Heart left ventricle (tissue), 16 donors: ENCODE results near the gene LTB4R. TPM values are rescaled to one million over a fixed set of nuclear protein-coding genes. Genes with fewer than 3 reads are reported as not detected.

Experiments used
- ATAC-seq, 4 donors: fragments of 200-7000 bp; cut with Tn5 transposase; one replicate each; pipeline ENCODE4 v1.9.1; 2020 to 2022; ENCODE audit warnings: moderate library complexity in 4 of 4, mild to moderate bottlenecking in 3 of 4, moderate number of reproducible peaks in 1 of 4
- DNase-seq, 5 donors: peaks; one replicate each; pipeline ENCODE4 v3.0.0-alpha.2; 2020
- H3K27ac ChIP-seq, 12 donors: fragments of 200-600 bp; sonication (generic) in 4 of 12; one replicate each; pipeline versions ENCODE4 v1.5.0 to v1.8.0; 2016 to 2022; ENCODE audit warnings: mild to moderate bottlenecking in 2 of 12
- H3K27me3 ChIP-seq, 9 donors: fragments of 200-600 bp; sonication (generic) in 2 of 9; one replicate each; pipeline versions ENCODE4 v1.5.1 to v1.8.0; 2016 to 2022; ENCODE audit warnings: mild to moderate bottlenecking in 3 of 9
- H3K36me3 ChIP-seq, 9 donors: fragments of 200-600 bp; sonication (generic) in 2 of 9; one replicate each; pipeline versions ENCODE4 v1.5.0 to v1.8.0; 2018 to 2022; ENCODE audit warnings: mild to moderate bottlenecking in 2 of 9
- H3K4me1 ChIP-seq, 12 donors: fragments of 200-600 bp; sonication (generic) in 4 of 12; one replicate each; pipeline versions ENCODE4 v1.5.0 to v1.8.0; 2016 to 2022; ENCODE audit warnings: mild to moderate bottlenecking in 3 of 12
- H3K4me3 ChIP-seq, 12 donors: fragments of 200-600 bp; sonication (generic) in 4 of 12; one replicate each; pipeline versions ENCODE4 v1.5.0 to v1.8.0; 2017 to 2022; ENCODE audit warnings: mild to moderate bottlenecking in 9 of 12, moderate library complexity in 4 of 12
- H3K9me3 ChIP-seq, 12 donors: fragments of 200-600 bp; sonication (generic) in 4 of 12; one replicate each; pipeline versions ENCODE4 v1.5.0 to v1.8.0; 2016 to 2022; ENCODE audit warnings: mild to moderate bottlenecking in 1 of 12
- POLR2A ChIP-seq, 2 donors: fragments of 450-650 bp; IDR thresholded peaks; one replicate each; pipeline ENCODE4 v1.6.1; 2017; ENCODE audit warnings: antibody characterized with exemption in 2 of 2, mild to moderate bottlenecking in 2 of 2, moderate library complexity in 2 of 2
- WGBS, 4 donors: extraction: QIAGEN DNeasy Blood & Tissue Kit in 2 of 4; methylation state at CpG; one replicate each; pipeline versions ENCODE4 v1.1.5 to v1.1.7; 2013 to 2018; 5-methylcytosine and 5-hydroxymethylcytosine counted together
- intact Hi-C, 10 donors: fragments of 100-400 bp; cut with DNase I; formaldehyde crosslinking; loops; one replicate each; pipeline versions ENCODE4 v1.11.1 to v1.14.2; 2022
- polyA plus RNA-seq, 2 donors: library from polyadenylated mRNA; stranded (reverse); fragments of 200-250 nt; gene quantifications; one replicate each; pipeline ENCODE4 v1.2.3, GENCODE V29; 2013
- total RNA-seq, 9 donors: library from RNA; depleted of rRNA in 2 of 9; stranded (reverse); fragments of >200 nt in 2 of 9; fragmentation: NEBNext Ultra II Directional in 3 of 9; extraction: Animal tissue kit (Norgen Biotek cat#: 25700) in 3 of 9; gene quantifications; one replicate each; pipeline versions ENCODE4 v1.1.0 to v1.2.4, GENCODE V29; 2016 to 2023
- TF ChIP-seq, protein P1 (sequence below), 12 donors: fragments of 200-600 bp; sonication (generic) in 4 of 12; IDR thresholded peaks; one replicate each; pipeline versions ENCODE4 v1.5.0 to v1.8.0; 2018 to 2022; ENCODE audit warnings: antibody characterized with exemption in 12 of 12, mild to moderate bottlenecking in 5 of 12
- donor health status: ischemic (EF 13 %, LVEDD 7.1; RV severe dilation, severe dysfunction).
- donor health status: healthy with polysubstance abuse.
- donor health status: DM: no; HTN: yes; CAD: no.
- donor health status: DM: no; HTN: no; CAD: no.
- donor health status: ischemic (EF 25% LVEDD 6.9; RV normal size, moderate dysfunction).
- donor health status: ischemic (EF 25% LVEDD 5.7; RV mildly dilated, moderate dysfunction).
- donor health status: healthy.
- donor health status: DM: yes; HTN: yes; CAD: no.
- donor health status: ischemic (EF 35%, LVEDD 5.7; RV mildly dilated, moderate dysfunction).
- donor health status: nonischemic (EF 11% LVEDD 7.7; RV severe dilation, severe dysfunction).
- donor health status: DM: yes; HTN: yes; CAD: no.
- donor health status: PGD.
- donor health status: ischemic (EF 29% LVEDD 5.4; RV normal size, mild dysfunction).
- donor health status: nonischemic (EF 23%, LVEDD 6.1; RV moderate dilation, normal function).

Gene LTB4R
- total and polyA plus RNA-seq, 11 donors = 0.92 to 8.8 (median 1.7) TPM

DNA sequence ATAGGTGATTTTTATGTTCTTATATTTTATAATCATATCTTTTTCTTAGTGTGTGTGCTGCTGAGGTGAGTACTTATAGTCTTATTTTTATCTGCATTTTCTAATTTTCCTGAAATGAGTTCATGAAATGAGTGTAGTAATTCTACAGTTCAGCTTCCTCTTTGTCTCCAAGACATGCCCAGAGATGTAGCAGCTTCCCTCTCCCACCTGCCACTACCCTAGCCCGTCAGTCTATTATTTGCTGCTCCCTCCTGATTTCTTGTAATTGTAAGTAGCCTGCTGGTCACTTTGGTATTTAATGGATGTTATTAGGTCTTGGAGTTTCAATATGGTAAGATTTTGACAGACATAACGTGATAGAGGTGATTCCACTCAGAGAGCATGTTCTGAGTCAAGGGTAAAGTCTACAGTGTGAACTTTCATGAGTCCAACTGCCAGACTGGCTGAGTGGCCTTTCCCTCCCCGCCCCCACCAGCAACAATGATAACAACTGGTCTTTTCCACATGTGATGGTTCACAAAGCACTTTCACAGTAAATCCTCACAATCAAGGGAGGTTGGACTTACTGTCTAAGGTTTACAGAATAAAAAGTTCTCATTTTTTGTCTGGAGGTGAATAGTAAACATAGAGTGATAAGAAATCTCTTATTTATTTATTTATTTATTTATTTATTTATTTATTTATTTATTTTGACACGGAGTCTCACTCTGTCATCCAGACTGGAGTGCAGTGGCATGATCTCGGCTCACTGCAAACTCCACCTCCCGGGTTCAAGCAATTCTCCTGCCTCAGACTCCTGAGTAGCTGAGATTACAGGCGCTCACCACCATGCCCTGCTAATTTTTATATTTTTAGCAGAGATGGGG is 32.7 kb downstream of the LTB4R start:
- Histone ChIP-seq H3K9me3 (no peaks in the 10 kb centered on the region), H3K27ac (no peak overlapping the region), H3K27me3 (peaks cover 0 to 6% (median 0%) of the 10 kb centered on the region in 9 donors), H3K36me3 (no peaks in the 10 kb centered on the region), H3K4me3 (no peak overlapping the region), H3K4me1 (peaks cover 0 to 25% (median 7%) of the 10 kb centered on the region in 12 donors)
- intact Hi-C loops = no loop called here
- ATAC-seq (no peak), DNase-seq (no peak)
- TF ChIP-seq, protein P1, sequence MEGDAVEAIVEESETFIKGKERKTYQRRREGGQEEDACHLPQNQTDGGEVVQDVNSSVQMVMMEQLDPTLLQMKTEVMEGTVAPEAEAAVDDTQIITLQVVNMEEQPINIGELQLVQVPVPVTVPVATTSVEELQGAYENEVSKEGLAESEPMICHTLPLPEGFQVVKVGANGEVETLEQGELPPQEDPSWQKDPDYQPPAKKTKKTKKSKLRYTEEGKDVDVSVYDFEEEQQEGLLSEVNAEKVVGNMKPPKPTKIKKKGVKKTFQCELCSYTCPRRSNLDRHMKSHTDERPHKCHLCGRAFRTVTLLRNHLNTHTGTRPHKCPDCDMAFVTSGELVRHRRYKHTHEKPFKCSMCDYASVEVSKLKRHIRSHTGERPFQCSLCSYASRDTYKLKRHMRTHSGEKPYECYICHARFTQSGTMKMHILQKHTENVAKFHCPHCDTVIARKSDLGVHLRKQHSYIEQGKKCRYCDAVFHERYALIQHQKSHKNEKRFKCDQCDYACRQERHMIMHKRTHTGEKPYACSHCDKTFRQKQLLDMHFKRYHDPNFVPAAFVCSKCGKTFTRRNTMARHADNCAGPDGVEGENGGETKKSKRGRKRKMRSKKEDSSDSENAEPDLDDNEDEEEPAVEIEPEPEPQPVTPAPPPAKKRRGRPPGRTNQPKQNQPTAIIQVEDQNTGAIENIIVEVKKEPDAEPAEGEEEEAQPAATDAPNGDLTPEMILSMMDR (IDR thresholded peaks at IDR 0.05) = no peak
- TF ChIP-seq POLR2A (IDR thresholded peaks at IDR 0.05) = no peak
- WGBS, 4 donors = 76 to 83% (median 80%) methylated on average over 7 of the region's 7 CpGs

DNA sequence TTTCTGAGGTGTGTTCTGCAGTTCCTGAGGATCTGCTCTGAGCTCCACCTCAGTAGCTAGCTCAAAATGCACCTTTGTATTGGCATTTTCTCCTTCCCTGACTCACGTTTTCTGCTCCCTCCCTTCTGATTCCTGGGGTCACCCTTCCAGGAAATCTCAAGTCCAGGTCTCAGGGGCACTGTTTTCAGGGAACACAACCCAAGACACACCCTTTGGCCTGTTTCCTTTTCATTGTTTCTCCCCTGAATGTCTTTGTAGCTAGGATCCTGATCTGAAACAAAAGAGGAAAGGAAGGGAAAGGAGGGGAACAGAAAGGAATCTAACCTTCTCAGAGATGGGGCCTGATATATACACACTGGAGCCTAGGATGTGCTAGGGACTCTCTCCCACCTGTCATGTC is 35.8 kb downstream of the LTB4R start:
- Histone ChIP-seq H3K4me1 (peaks cover 0 to 18% (median 0%) of the 10 kb centered on the region in 12 donors), H3K36me3 (no peaks in the 10 kb centered on the region), H3K27me3 (peaks cover 0 to 12% (median 0%) of the 10 kb centered on the region in 9 donors), H3K4me3 (no peak overlapping the region), H3K9me3 (no peaks in the 10 kb centered on the region), H3K27ac (peak overlapping the region; percentile 11 to 76 (median 52))
- ATAC-seq = peak; percentile 28 to 61 (median 49)
- peak in 1 of 2 donors; percentile 9 for TF ChIP-seq POLR2A (IDR thresholded peaks at IDR 0.05)
- TF ChIP-seq, protein P1 (IDR thresholded peaks at IDR 0.05) = no peak
- WGBS, 4 donors = 37 to 52% (median 50%) methylated on average over 1 of the region's 1 CpG
- intact Hi-C loops = no loop called here
- DNase-seq = no peak

DNA sequence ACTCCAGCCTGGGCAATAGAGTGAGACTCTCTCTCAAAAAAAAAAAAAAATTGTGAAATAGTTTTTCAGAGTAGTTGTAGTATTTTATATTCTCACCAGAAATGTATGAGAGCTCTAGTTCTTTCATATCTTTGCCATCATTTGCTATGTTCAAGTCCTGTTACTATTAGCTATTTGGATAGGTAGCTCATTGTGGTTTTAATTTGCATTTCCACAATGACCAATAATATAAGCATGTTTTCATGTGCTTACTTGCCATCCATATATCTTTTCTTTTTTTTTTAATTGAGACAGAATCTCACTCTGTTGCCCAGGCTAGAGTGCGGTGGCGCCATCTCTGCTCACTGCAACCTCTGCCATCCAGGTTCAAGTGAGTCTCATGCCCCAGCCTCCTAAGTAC is 36.9 kb downstream of the LTB4R start:
- peak overlapping the region in 2 of 12 donors; percentile 62 to 73 for H3K27ac ChIP-seq
- H3K4me1 ChIP-seq = peaks cover 0 to 18% (median 0%) of the 10 kb centered on the region in 12 donors
- TF ChIP-seq, protein P1 (IDR thresholded peaks at IDR 0.05) = no peak

DNA sequence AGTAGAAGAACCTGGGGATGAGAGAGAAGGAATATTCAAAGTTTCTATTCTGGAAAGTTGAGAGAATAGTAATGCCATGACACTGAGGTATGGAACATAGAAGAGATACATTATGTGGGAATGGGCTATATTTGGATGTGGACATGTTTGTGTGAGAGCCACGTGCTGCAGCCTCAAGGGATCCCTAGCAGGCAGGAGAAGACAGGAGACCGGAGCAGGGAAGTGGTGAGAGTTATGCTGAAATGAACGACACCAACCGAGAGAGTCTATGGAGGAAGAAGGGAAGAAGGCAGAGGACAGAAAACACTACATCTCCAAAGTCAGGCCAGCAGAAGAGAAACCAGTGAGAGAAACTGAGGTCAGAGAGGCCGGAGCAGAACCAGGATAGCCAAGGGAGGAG is 38.4 kb downstream of the LTB4R start:
- intact Hi-C loops = no loop called here
- no peak overlapping the region for H3K4me3 ChIP-seq
- H3K9me3 ChIP-seq = no peaks in the 10 kb centered on the region
- H3K36me3 ChIP-seq = no peaks in the 10 kb centered on the region
- 58 to 70% (median 62%) methylated on average over 5 of the region's 5 CpGs for WGBS, 4 donors
- no peak for DNase-seq
- TF ChIP-seq POLR2A (IDR thresholded peaks at IDR 0.05) = no peak
- TF ChIP-seq, protein P1 (IDR thresholded peaks at IDR 0.05) = no peak
- no peak overlapping the region for H3K27ac ChIP-seq
- no peak for ATAC-seq
- H3K27me3 ChIP-seq = peaks cover 0 to 22% (median 0%) of the 10 kb centered on the region in 9 donors
- peaks cover 0 to 18% (median 0%) of the 10 kb centered on the region in 12 donors for H3K4me1 ChIP-seq

More for the DNA sequence above, 36.9 kb downstream of the LTB4R start:
- ATAC-seq = no peak
- Histone ChIP-seq H3K27me3 (peaks cover 0 to 17% (median 0%) of the 10 kb centered on the region in 9 donors), H3K36me3 (no peaks in the 10 kb centered on the region), H3K9me3 (no peaks in the 10 kb centered on the region), H3K4me3 (no peak overlapping the region)
- 93 to 98% (median 97%) methylated on average over 2 of the region's 2 CpGs for WGBS, 4 donors
- no peak for DNase-seq
- intact Hi-C loops = no loop called here
